ENCODE results near the gene CTSW. TPM values are rescaled to one million over a fixed set of nuclear protein-coding genes. Genes with fewer than 3 reads are reported as not detected.
"Not testable (repeated sequence)": the region's sequence is repeated elsewhere in the genome, so short reads cannot be mapped to it uniquely, and the experiment has no call there.

CTSW gene
- total RNA-seq, 1 donor from 2014 or later: not detected

- H3K36me3 ChIP-seq (ENCODE audit: control insufficient read depth, insufficient read depth, low read length): peaks cover 23% of the 10 kb centered on the region
- DNase-seq (ENCODE audit: low read depth): peak; percentile 55
- H3K27me3 ChIP-seq (ENCODE audit: control insufficient read depth, insufficient read depth, low read length): no peaks in the 10 kb centered on the region
- H3K4me3 ChIP-seq (ENCODE audit: low read depth, low read length): peak overlapping the region; percentile 79
- FAIRE-seq: no peak
- no peak for TF ChIP-seq CTCF (IDR thresholded peaks at IDR 0.05; ENCODE audit: insufficient read depth, low read length, severe bottlenecking)
Observed at GRCh38 chr11:65887723-65888162, 8.1 kb downstream of the CTSW start.

GRCh38 chr11:65888163-65888814, 8.7 kb downstream of the CTSW start, which contains the start of gene FIBP:
Gene FIBP, minus strand, starts transcription at chr11:65888471. Its CDS starts 53 bp downstream, at chr11:65888418.
- FAIRE-seq (no peak), DNase-seq (ENCODE audit: low read depth) (peak; percentile 87)
- peak within 1 kb of the TSS; percentile 79 for H3K4me3 ChIP-seq (ENCODE audit: low read depth, low read length)
- no peaks in the 10 kb centered on the region for H3K27me3 ChIP-seq (ENCODE audit: control insufficient read depth, insufficient read depth, low read length)
- TF ChIP-seq CTCF (IDR thresholded peaks at IDR 0.05; ENCODE audit: insufficient read depth, low read length, severe bottlenecking): peak; percentile 94
- H3K36me3 ChIP-seq (ENCODE audit: control insufficient read depth, insufficient read depth, low read length): peaks cover 18% of the 10 kb centered on the region

GRCh38 chr11:65890324-65891218, 10.9 kb downstream of the CTSW start, which contains the start of gene CCDC85B:
Gene CCDC85B, plus strand, starts transcription at chr11:65890673. Its CDS starts 111 bp downstream, at chr11:65890784.
- no peak for FAIRE-seq
- DNase-seq (ENCODE audit: low read depth): peak; percentile 85
- peaks cover 10% of the 10 kb centered on the region for H3K36me3 ChIP-seq (ENCODE audit: control insufficient read depth, insufficient read depth, low read length)

DNA sequence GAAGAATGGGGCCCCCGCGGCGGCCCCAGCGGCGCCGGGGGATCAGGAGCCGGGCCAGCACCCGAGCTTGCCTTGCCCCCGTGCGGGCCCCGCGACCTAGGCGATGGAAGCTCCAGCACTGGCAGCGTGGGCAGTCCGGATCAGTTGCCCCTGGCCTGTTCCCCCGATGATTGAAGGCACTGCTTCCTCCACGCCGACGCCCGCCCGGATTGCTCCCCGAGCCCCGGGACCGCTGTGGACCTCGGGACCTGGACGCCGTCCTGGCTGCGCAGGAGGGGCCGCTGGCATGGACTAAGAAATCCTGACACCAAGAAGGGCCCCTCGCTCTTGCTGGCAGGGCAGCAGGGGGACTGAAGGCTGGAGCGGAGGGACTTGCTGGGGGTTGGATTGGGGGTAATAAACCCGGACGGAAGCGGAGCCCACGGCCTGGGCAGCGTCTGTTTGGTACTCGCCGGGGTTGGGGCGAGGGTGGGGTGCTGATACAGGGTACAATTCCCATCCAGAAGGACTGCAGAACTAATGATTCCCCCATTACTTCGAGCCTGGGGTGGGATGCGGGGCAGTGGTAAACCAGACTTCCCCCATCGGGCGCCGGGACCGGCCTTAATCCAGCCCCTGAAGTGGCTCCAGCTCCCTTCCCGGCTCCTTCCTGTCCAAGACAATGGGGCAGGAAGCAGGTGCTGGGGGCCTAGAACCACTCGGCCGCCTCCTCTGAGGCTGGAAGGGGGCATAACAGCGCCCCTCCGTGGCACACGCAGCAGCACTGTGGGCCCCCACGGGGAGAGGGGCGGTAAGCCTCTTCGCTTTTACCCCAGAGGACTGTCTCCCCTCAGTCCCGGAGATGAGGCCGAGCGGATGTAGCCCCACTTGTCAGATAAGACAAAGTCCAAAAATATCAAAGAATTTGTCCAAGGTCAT, 11.8 kb downstream of the CTSW start:
- Histone ChIP-seq H3K4me3 (ENCODE audit: low read depth, low read length) (peak overlapping the region; percentile 53), H3K27me3 (ENCODE audit: control insufficient read depth, insufficient read depth, low read length) (no peaks in the 10 kb centered on the region), H3K36me3 (ENCODE audit: control insufficient read depth, insufficient read depth, low read length) (peaks cover 14% of the 10 kb centered on the region)
- DNase-seq (ENCODE audit: low read depth) (no peak), FAIRE-seq (no peak)
- TF ChIP-seq CTCF (IDR thresholded peaks at IDR 0.05; ENCODE audit: insufficient read depth, low read length, severe bottlenecking): peak; percentile 24

More at GRCh38 chr11:65890324-65891218, 10.9 kb downstream of the CTSW start, which contains the start of gene CCDC85B:
- H3K4me3 ChIP-seq (ENCODE audit: low read depth, low read length): peak within 1 kb of the TSS; percentile 53
- peak; percentile 33 for TF ChIP-seq CTCF (IDR thresholded peaks at IDR 0.05; ENCODE audit: insufficient read depth, low read length, severe bottlenecking)
- H3K27me3 ChIP-seq (ENCODE audit: control insufficient read depth, insufficient read depth, low read length): no peaks in the 10 kb centered on the region

GRCh38 chr11:65892137-65892540, 12.5 kb downstream of the CTSW start:
- Histone ChIP-seq H3K4me3 (ENCODE audit: low read depth, low read length) (peak overlapping the region; percentile 53), H3K36me3 (ENCODE audit: control insufficient read depth, insufficient read depth, low read length) (peaks cover 17% of the 10 kb centered on the region)
- FAIRE-seq; H3K27me3 ChIP-seq (ENCODE audit: control insufficient read depth, insufficient read depth, low read length); DNase-seq (ENCODE audit: low read depth): not testable (repeated sequence)

All from bronchial epithelial cell (primary cell).